ENCODE measurements around the gene EPB41L3.

The EPB41L3 gene

GRCh38 chr18:5476961-5477800, 66.6 kb downstream of the EPB41L3 start:
- peak overlapping the region; percentile 66 for H3K27ac Mint-ChIP-seq
- no peak for TF ChIP-seq CTCF (IDR thresholded peaks at IDR 0.05)
- H3K4me1 Mint-ChIP-seq, result peaks cover 30% of the 10 kb centered on the region
- H3K36me3 Mint-ChIP-seq (ENCODE audit: low read depth), result peaks cover 29% of the 10 kb centered on the region
- peak overlapping the region; percentile 44 for H3K4me3 Mint-ChIP-seq
- peaks cover 11% of the 10 kb centered on the region for H3K9me3 Mint-ChIP-seq
- DNase-seq, result no peak
- H3K27me3 Mint-ChIP-seq (ENCODE audit: low read depth, poor library complexity), result no peaks in the 10 kb centered on the region

GRCh38 chr18:5475267-5475666, 68.5 kb downstream of the EPB41L3 start:
- Mint-ChIP-seq H3K4me1 (peaks cover 30% of the 10 kb centered on the region), H3K36me3 (ENCODE audit: low read depth) (peaks cover 17% of the 10 kb centered on the region), H3K27ac (peak overlapping the region; percentile 20), H3K4me3 (no peak overlapping the region), H3K27me3 (ENCODE audit: low read depth, poor library complexity) (no peaks in the 10 kb centered on the region), H3K9me3 (no peaks in the 10 kb centered on the region)
- DNase-seq, result no peak
- TF ChIP-seq CTCF (IDR thresholded peaks at IDR 0.05), result no peak

- H3K4me1 Mint-ChIP-seq, result no peaks in the 10 kb centered on the region
- H3K27me3 Mint-ChIP-seq (ENCODE audit: low read depth, poor library complexity), result no peaks in the 10 kb centered on the region
- no peak overlapping the region for H3K27ac Mint-ChIP-seq
- no peaks in the 10 kb centered on the region for H3K9me3 Mint-ChIP-seq
- no peak for TF ChIP-seq CTCF (IDR thresholded peaks at IDR 0.05)
- no peak for DNase-seq
- H3K4me3 Mint-ChIP-seq, result no peak overlapping the region
- H3K36me3 Mint-ChIP-seq (ENCODE audit: low read depth), result peaks cover 9% of the 10 kb centered on the region
These were observed 74.5 kb downstream of the EPB41L3 start for GRCh38 chr18:5469340-5469739.

- Mint-ChIP-seq H3K4me3 (no peak overlapping the region), H3K4me1 (no peaks in the 10 kb centered on the region), H3K9me3 (no peaks in the 10 kb centered on the region), H3K27ac (no peak overlapping the region), H3K27me3 (ENCODE audit: low read depth, poor library complexity) (no peaks in the 10 kb centered on the region), H3K36me3 (ENCODE audit: low read depth) (peaks cover 2% of the 10 kb centered on the region)
- no peak for DNase-seq
- no peak for TF ChIP-seq CTCF (IDR thresholded peaks at IDR 0.05)
These were observed 75.4 kb downstream of the EPB41L3 start for GRCh38 chr18:5468394-5468793.

GRCh38 chr18:5467671-5468070, 76.1 kb downstream of the EPB41L3 start:
- H3K9me3 Mint-ChIP-seq, result no peaks in the 10 kb centered on the region
- H3K36me3 Mint-ChIP-seq (ENCODE audit: low read depth), result no peaks in the 10 kb centered on the region
- no peaks in the 10 kb centered on the region for H3K4me1 Mint-ChIP-seq
- no peak overlapping the region for H3K27ac Mint-ChIP-seq
- DNase-seq, result no peak
- TF ChIP-seq CTCF (IDR thresholded peaks at IDR 0.05), result no peak
- no peak overlapping the region for H3K4me3 Mint-ChIP-seq
- H3K27me3 Mint-ChIP-seq (ENCODE audit: low read depth, poor library complexity), result no peaks in the 10 kb centered on the region

GRCh38 chr18:5466256-5466655, 77.5 kb downstream of the EPB41L3 start:
- H3K9me3 Mint-ChIP-seq, result no peaks in the 10 kb centered on the region
- no peaks in the 10 kb centered on the region for H3K36me3 Mint-ChIP-seq (ENCODE audit: low read depth)
- H3K4me3 Mint-ChIP-seq, result no peak overlapping the region
- H3K27ac Mint-ChIP-seq, result no peak overlapping the region
- TF ChIP-seq CTCF (IDR thresholded peaks at IDR 0.05), result no peak
- no peak for DNase-seq
- H3K27me3 Mint-ChIP-seq (ENCODE audit: low read depth, poor library complexity), result no peaks in the 10 kb centered on the region
- H3K4me1 Mint-ChIP-seq, result peaks cover 9% of the 10 kb centered on the region
